Measurements from ENCODE around the gene LRRC45.

GRCh38 chr17:82050761-82051641 is 27.9 kb downstream of the LRRC45 start:
- TF ChIP-seq IRF2 (CRISPR knock-in tag; IDR thresholded peaks at IDR 0.05; ENCODE audit: borderline replicate concordance, low read depth) (no peak), HMGXB4 (CRISPR knock-in tag; IDR thresholded peaks at IDR 0.05) (no peak)
- TF ChIP-seq, protein P1, sequence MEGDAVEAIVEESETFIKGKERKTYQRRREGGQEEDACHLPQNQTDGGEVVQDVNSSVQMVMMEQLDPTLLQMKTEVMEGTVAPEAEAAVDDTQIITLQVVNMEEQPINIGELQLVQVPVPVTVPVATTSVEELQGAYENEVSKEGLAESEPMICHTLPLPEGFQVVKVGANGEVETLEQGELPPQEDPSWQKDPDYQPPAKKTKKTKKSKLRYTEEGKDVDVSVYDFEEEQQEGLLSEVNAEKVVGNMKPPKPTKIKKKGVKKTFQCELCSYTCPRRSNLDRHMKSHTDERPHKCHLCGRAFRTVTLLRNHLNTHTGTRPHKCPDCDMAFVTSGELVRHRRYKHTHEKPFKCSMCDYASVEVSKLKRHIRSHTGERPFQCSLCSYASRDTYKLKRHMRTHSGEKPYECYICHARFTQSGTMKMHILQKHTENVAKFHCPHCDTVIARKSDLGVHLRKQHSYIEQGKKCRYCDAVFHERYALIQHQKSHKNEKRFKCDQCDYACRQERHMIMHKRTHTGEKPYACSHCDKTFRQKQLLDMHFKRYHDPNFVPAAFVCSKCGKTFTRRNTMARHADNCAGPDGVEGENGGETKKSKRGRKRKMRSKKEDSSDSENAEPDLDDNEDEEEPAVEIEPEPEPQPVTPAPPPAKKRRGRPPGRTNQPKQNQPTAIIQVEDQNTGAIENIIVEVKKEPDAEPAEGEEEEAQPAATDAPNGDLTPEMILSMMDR (IDR thresholded peaks at IDR 0.05), result no peak

Measured in WTC11 (cell line).